H1 (cell line): ENCODE measurements around the gene FOSL1. TPM values are rescaled to one million over a fixed set of nuclear protein-coding genes. Genes with fewer than 3 reads are reported as not detected.

Experiments
- CBX8 ChIP-seq: fragments of 300-800, 300-1000 bp; sonication (generic); IDR thresholded peaks from 2 replicates; pipeline ENCODE4 v1.7.1; 2016; ENCODE audit warnings: low read depth, low read length, borderline replicate concordance
- CTBP2 ChIP-seq: IDR thresholded peaks from 2 replicates; pipeline ENCODE4 v1.7.0; 2011; ENCODE audit warnings: borderline replicate concordance, mild to moderate bottlenecking, moderate library complexity, mixed read lengths, low read length; ENCODE audit not compliant: insufficient read depth, insufficient read length
- EP300 ChIP-seq, 2 experiments: IDR thresholded peaks; 1 replicate in 1 of 2; 2 replicates in 1 of 2; pipeline ENCODE4 v1.6.1; 2011 to 2012; ENCODE audit warnings: low read depth in 2 of 2, low read length in 2 of 2, mild to moderate bottlenecking in 2 of 2, borderline replicate concordance in 1 of 2, inconsistent platforms in 1 of 2, moderate library complexity in 1 of 2
- KDM1A ChIP-seq: fragments of 200-600, 300-600 bp; sonication (generic); IDR thresholded peaks from 2 replicates; pipeline ENCODE4 v1.7.1; 2016; ENCODE audit warnings: mild to moderate bottlenecking, low read length, borderline replicate concordance
- KDM5A ChIP-seq: fragments of 200-600 bp; IDR thresholded peaks from 2 replicates; pipeline ENCODE4 v1.7.1; 2012; ENCODE audit warnings: mild to moderate bottlenecking, low read length, inconsistent platforms, mixed read lengths
- NANOG ChIP-seq: IDR thresholded peaks from 2 replicates; pipeline ENCODE4 v1.6.1; 2011; ENCODE audit warnings: low read length, low read depth, mild to moderate bottlenecking, inconsistent platforms; ENCODE audit not compliant: insufficient read depth, poor library complexity, severe bottlenecking
- POLR2A ChIP-seq, 2 experiments: IDR thresholded peaks; 1 replicate in 1 of 2; 2 replicates in 1 of 2; pipeline ENCODE4 v1.6.1; 2011; ENCODE audit warnings: low read depth in 2 of 2, low read length in 2 of 2, mild to moderate bottlenecking in 2 of 2; ENCODE audit errors: control extremely low read depth in 1 of 2
- RAD21 ChIP-seq, 2 experiments: IDR thresholded peaks in 1 of 2; conservative IDR thresholded peaks in 1 of 2; 2 replicates each; pipeline ENCODE4 v1.6.1; 2011; ENCODE audit warnings: low read depth in 2 of 2, low read length in 2 of 2, improper control_type of control experiment in 1 of 2, inconsistent platforms in 1 of 2, mild to moderate bottlenecking in 1 of 2, moderate library complexity in 1 of 2
- RFX5 ChIP-seq: IDR thresholded peaks from 2 replicates; pipeline ENCODE4 v1.6.1; 2011; ENCODE audit warnings: low read depth, low read length, improper control_type of control experiment, borderline replicate concordance
- RNF2 ChIP-seq: fragments of 200-900, 300-1000 bp; sonication (generic); IDR thresholded peaks from 2 replicates; pipeline ENCODE4 v1.7.1; 2016; ENCODE audit warnings: borderline replicate concordance, low read depth, mild to moderate bottlenecking, antibody characterized with exemption, low read length; ENCODE audit not compliant: poor library complexity, severe bottlenecking; ENCODE audit errors: missing control alignments
- RXRA ChIP-seq: IDR thresholded peaks from 2 replicates; pipeline ENCODE4 v1.6.1; 2011; ENCODE audit warnings: low read depth, mild to moderate bottlenecking, low read length, moderate library complexity; ENCODE audit not compliant: insufficient read depth
- SAP30 ChIP-seq: fragments of 300-600 bp; sonication (generic); IDR thresholded peaks from 2 replicates; pipeline ENCODE4 v1.7.1; 2012; ENCODE audit warnings: low read length, moderate library complexity, mild to moderate bottlenecking, inconsistent platforms; ENCODE audit not compliant: insufficient read depth, insufficient replicate concordance
- SIN3A ChIP-seq, 2 experiments: IDR thresholded peaks in 1 of 2; conservative IDR thresholded peaks in 1 of 2; 2 replicates each; pipeline ENCODE4 v1.6.1; 2011 to 2012; ENCODE audit warnings: low read length in 2 of 2, improper control_type of control experiment in 1 of 2, low read depth in 1 of 2, mild to moderate bottlenecking in 1 of 2
- SP1 ChIP-seq: IDR thresholded peaks from 2 replicates; pipeline ENCODE4 v1.6.1; 2011; ENCODE audit warnings: low read depth, low read length
- TEAD4 ChIP-seq: IDR thresholded peaks from 2 replicates; pipeline ENCODE4 v1.6.1; 2012; ENCODE audit warnings: low read depth, low read length, inconsistent platforms, mixed read lengths
- YY1 ChIP-seq: IDR thresholded peaks from 2 replicates; pipeline ENCODE4 v1.6.1; 2011; ENCODE audit warnings: low read depth, mild to moderate bottlenecking, low read length
- polyA plus RNA-seq, 7 experiments: library from polyadenylated mRNA; depleted of rRNA in 3 of 7; stranded (reverse) in 5 of 7; unstranded in 2 of 7; fragments of >200 nt in 5 of 7; fragments of 200-250 nt in 2 of 7; gene quantifications; 1 replicate in 5 of 7; 2 replicates in 1 of 7; 4 replicates in 1 of 7; pipeline versions ENCODE4 v1.2.1 to v1.2.3, GENCODE V29; 2011 to 2013; ENCODE audit warnings: missing spikeins in 2 of 7, mixed read lengths in 2 of 7
- total RNA-seq: library from RNA; stranded (reverse); fragmentation: NEBNext Ultra II Directional; extraction: Animal tissue kit (Norgen Biotek cat#: 25700); gene quantifications from 2 replicates; pipeline ENCODE4 v1.2.1, GENCODE V29; 2021
- TF ChIP-seq, protein P1 (sequence below), 3 experiments: IDR thresholded peaks; 1 replicate in 2 of 3; 2 replicates in 1 of 3; pipeline versions ENCODE4 v1.5.1 to v1.6.1; 2011; ENCODE audit warnings: low read length in 3 of 3, mild to moderate bottlenecking in 3 of 3, inconsistent platforms in 2 of 3, low read depth in 1 of 3, moderate library complexity in 1 of 3; ENCODE audit not compliant: insufficient read depth in 1 of 3; ENCODE audit errors: control extremely low read depth in 1 of 3
- TF ChIP-seq, protein P2 (sequence below): IDR thresholded peaks from 2 replicates; pipeline ENCODE4 v1.6.1; 2012; ENCODE audit warnings: inconsistent platforms
- TF ChIP-seq, protein P3 (sequence below): IDR thresholded peaks from 2 replicates; pipeline ENCODE4 v1.6.1; 2011; ENCODE audit warnings: low read depth, mild to moderate bottlenecking, low read length; ENCODE audit not compliant: insufficient read depth

The FOSL1 gene
- total and polyA plus RNA-seq, 2 of the 8 experiments (the other 6 are each of a cell fraction or from before 2014, with no cell fraction given): 6.3 to 7.2 TPM

DNA sequence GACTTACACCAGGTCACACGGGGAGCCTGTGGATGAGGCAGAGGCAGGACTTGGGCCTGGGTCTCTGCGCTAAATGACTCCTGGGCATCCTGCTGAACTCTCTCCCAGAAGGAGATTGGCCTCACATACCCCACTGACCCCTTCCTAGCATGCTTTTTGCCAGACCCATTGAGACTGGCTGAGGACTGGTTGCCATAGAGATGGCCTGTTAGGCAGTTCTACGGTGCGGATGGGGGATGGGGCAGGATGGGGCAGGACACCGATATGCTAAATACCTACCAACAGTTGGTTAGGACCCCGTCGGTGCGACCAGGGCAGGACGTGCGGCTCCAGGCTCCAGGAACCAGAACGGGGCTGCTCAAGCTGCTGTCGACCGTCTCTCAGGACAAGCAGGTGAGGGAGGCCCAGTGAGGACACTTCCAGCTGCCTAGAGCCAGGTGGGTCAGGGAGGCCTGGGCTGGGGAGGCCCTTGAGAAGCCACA lies 45.3 kb upstream of the FOSL1 start, which contains the start of gene TSGA10IP (continued):
- TF ChIP-seq, protein P1, sequence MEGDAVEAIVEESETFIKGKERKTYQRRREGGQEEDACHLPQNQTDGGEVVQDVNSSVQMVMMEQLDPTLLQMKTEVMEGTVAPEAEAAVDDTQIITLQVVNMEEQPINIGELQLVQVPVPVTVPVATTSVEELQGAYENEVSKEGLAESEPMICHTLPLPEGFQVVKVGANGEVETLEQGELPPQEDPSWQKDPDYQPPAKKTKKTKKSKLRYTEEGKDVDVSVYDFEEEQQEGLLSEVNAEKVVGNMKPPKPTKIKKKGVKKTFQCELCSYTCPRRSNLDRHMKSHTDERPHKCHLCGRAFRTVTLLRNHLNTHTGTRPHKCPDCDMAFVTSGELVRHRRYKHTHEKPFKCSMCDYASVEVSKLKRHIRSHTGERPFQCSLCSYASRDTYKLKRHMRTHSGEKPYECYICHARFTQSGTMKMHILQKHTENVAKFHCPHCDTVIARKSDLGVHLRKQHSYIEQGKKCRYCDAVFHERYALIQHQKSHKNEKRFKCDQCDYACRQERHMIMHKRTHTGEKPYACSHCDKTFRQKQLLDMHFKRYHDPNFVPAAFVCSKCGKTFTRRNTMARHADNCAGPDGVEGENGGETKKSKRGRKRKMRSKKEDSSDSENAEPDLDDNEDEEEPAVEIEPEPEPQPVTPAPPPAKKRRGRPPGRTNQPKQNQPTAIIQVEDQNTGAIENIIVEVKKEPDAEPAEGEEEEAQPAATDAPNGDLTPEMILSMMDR (IDR thresholded peaks at IDR 0.05; ENCODE audit: control extremely low read depth in 1 of 3, insufficient read depth in 1 of 3, low read depth in 1 of 3, low read length in 3 of 3): no peak
- TF ChIP-seq RAD21 (IDR thresholded peaks at IDR 0.05 in 1 of 2, conservative IDR thresholded peaks at IDR 0.05 in 1 of 2; ENCODE audit: low read depth in 2 of 2, low read length in 2 of 2) (peak in 1 of 2 experiments; percentile 5; a peak in 1 of 4 replicates), CTBP2 (no peak), TEAD4 (peak; percentile 45; the same call in 1 of the 2 replicates), KDM1A (no peak), EP300 (IDR thresholded peaks at IDR 0.05; ENCODE audit: borderline replicate concordance in 1 of 2, low read depth in 2 of 2, low read length in 2 of 2) (peak in 1 of 2 experiments; percentile 81; a peak in 1 of 3 replicates), YY1 (no peak), KDM5A (no peak), NANOG (peak; percentile 34), POLR2A (IDR thresholded peaks at IDR 0.05; ENCODE audit: control extremely low read depth in 1 of 2, low read depth in 2 of 2, low read length in 2 of 2) (peak; percentile 28 to 59; a peak in 2 of 3 replicates), RNF2 (no peak), SAP30 (no peak), RFX5 (no peak), CBX8 (no peak), SIN3A (conservative IDR thresholded peaks at IDR 0.05 in 1 of 2, IDR thresholded peaks at IDR 0.05 in 1 of 2; ENCODE audit: low read depth in 1 of 2, low read length in 2 of 2) (no peak), RXRA (no peak), SP1 (peak; percentile 87; the same call in 1 of the 2 replicates)
- TF ChIP-seq, protein P2, sequence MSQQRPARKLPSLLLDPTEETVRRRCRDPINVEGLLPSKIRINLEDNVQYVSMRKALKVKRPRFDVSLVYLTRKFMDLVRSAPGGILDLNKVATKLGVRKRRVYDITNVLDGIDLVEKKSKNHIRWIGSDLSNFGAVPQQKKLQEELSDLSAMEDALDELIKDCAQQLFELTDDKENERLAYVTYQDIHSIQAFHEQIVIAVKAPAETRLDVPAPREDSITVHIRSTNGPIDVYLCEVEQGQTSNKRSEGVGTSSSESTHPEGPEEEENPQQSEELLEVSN: no peak
- TF ChIP-seq, protein P3, sequence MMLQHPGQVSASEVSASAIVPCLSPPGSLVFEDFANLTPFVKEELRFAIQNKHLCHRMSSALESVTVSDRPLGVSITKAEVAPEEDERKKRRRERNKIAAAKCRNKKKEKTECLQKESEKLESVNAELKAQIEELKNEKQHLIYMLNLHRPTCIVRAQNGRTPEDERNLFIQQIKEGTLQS: no peak
